Measurements from ENCODE around the gene SFXN5. TPM values are rescaled to one million over a fixed set of nuclear protein-coding genes. Genes with fewer than 3 reads are reported as not detected.

Gene SFXN5
- total RNA-seq, 1 donor from 2014 or later, result 13.7 TPM

- H3K36me3 Mint-ChIP-seq (ENCODE audit: unreplicated experiment), result no peaks in the 10 kb centered on the region
- peaks cover 18% of the 10 kb centered on the region for H3K4me1 Mint-ChIP-seq (ENCODE audit: low read depth, unreplicated experiment)
- H3K27me3 Mint-ChIP-seq (ENCODE audit: unreplicated experiment), result peaks cover 2% of the 10 kb centered on the region
- peaks cover 16% of the 10 kb centered on the region for H3K9me3 Mint-ChIP-seq (ENCODE audit: unreplicated experiment)
- no peak overlapping the region for H3K4me3 Mint-ChIP-seq (ENCODE audit: unreplicated experiment)
- peak overlapping the region; percentile 78 for H3K27ac Mint-ChIP-seq (ENCODE audit: unreplicated experiment)
- DNase-seq, result no peak
- no peak for TF ChIP-seq CTCF (IDR thresholded peaks at IDR 0.05; ENCODE audit: partially characterized antibody, unreplicated experiment)
These were observed 123.3 kb downstream of the SFXN5 start for GRCh38 chr2:72947952-72948830.

GRCh38 chr2:72946466-72946865 lies 125.0 kb downstream of the SFXN5 start:
- no peak for TF ChIP-seq CTCF (IDR thresholded peaks at IDR 0.05; ENCODE audit: partially characterized antibody, unreplicated experiment)
- no peak for DNase-seq
- no peak overlapping the region for H3K4me3 Mint-ChIP-seq (ENCODE audit: unreplicated experiment)
- H3K4me1 Mint-ChIP-seq (ENCODE audit: low read depth, unreplicated experiment), result peaks cover 18% of the 10 kb centered on the region
- H3K27ac Mint-ChIP-seq (ENCODE audit: unreplicated experiment), result no peak overlapping the region
- no peaks in the 10 kb centered on the region for H3K36me3 Mint-ChIP-seq (ENCODE audit: unreplicated experiment)
- H3K9me3 Mint-ChIP-seq (ENCODE audit: unreplicated experiment), result peaks cover 13% of the 10 kb centered on the region
- H3K27me3 Mint-ChIP-seq (ENCODE audit: unreplicated experiment), result peaks cover 2% of the 10 kb centered on the region

- no peak for DNase-seq
- Mint-ChIP-seq H3K4me1 (ENCODE audit: low read depth, unreplicated experiment) (peaks cover 20% of the 10 kb centered on the region), H3K36me3 (ENCODE audit: unreplicated experiment) (no peaks in the 10 kb centered on the region), H3K27me3 (ENCODE audit: unreplicated experiment) (peaks cover 7% of the 10 kb centered on the region), H3K4me3 (ENCODE audit: unreplicated experiment) (no peak overlapping the region), H3K9me3 (ENCODE audit: unreplicated experiment) (peaks cover 13% of the 10 kb centered on the region), H3K27ac (ENCODE audit: unreplicated experiment) (no peak overlapping the region)
- TF ChIP-seq CTCF (IDR thresholded peaks at IDR 0.05; ENCODE audit: partially characterized antibody, unreplicated experiment), result no peak
These were observed 126.0 kb downstream of the SFXN5 start for GRCh38 chr2:72945450-72946019.

- H3K27ac Mint-ChIP-seq (ENCODE audit: unreplicated experiment), result no peak overlapping the region
- TF ChIP-seq CTCF (IDR thresholded peaks at IDR 0.05; ENCODE audit: partially characterized antibody, unreplicated experiment), result no peak
- H3K4me1 Mint-ChIP-seq (ENCODE audit: low read depth, unreplicated experiment), result peaks cover 24% of the 10 kb centered on the region
- DNase-seq, result no peak
- H3K36me3 Mint-ChIP-seq (ENCODE audit: unreplicated experiment), result no peaks in the 10 kb centered on the region
- H3K4me3 Mint-ChIP-seq (ENCODE audit: unreplicated experiment), result no peak overlapping the region
- peaks cover 13% of the 10 kb centered on the region for H3K9me3 Mint-ChIP-seq (ENCODE audit: unreplicated experiment)
- peaks cover 7% of the 10 kb centered on the region for H3K27me3 Mint-ChIP-seq (ENCODE audit: unreplicated experiment)
These were observed 126.6 kb downstream of the SFXN5 start for GRCh38 chr2:72944804-72945449.
